Large intestine (tissue), 3 donors: Measurements from ENCODE around the gene FSIP1. TPM values are rescaled to one million over a fixed set of nuclear protein-coding genes. Genes with fewer than 3 reads are reported as not detected.

Experiments
- DNase-seq, 2 donors: peaks; one replicate each; pipeline versions ENCODE4 v3.0.0 to v3.0.0-alpha.2; 2013
- H3K27ac ChIP-seq: one replicate; pipeline ENCODE4 v1.5.1; 2013; ENCODE audit warnings: low read length
- H3K27me3 ChIP-seq: 2 replicates; pipeline ENCODE4 v1.6.1; 2013; ENCODE audit warnings: low read length; ENCODE audit not compliant: control insufficient read depth, insufficient read depth
- H3K36me3 ChIP-seq: 2 replicates; pipeline ENCODE4 v1.6.1; 2013; ENCODE audit warnings: low read length; ENCODE audit not compliant: control insufficient read depth, insufficient read depth
- H3K4me1 ChIP-seq: one replicate; pipeline ENCODE4 v1.6.1; 2013; ENCODE audit warnings: low read length; ENCODE audit not compliant: control insufficient read depth, insufficient read depth
- H3K4me3 ChIP-seq: one replicate; pipeline ENCODE4 v1.5.1; 2013; ENCODE audit warnings: low read length
- H3K9me3 ChIP-seq: one replicate; pipeline ENCODE4 v1.6.1; 2013; ENCODE audit warnings: mild to moderate bottlenecking, low read depth, low read length, moderate library complexity; ENCODE audit not compliant: control insufficient read depth
- WGBS: methylation state at CpG from one replicate; pipeline ENCODE4 v1.1.5; 2013; ENCODE audit warnings: low lambda C conversion rate; ENCODE audit not compliant: insufficient coverage; 5-methylcytosine and 5-hydroxymethylcytosine counted together
- polyA plus RNA-seq: library from polyadenylated mRNA; unstranded; fragments of 120-200 nt; gene quantifications from one replicate; pipeline ENCODE4 v1.2.1, GENCODE V29; 2013

FSIP1 gene
- polyA plus RNA-seq, 1 donor: 0.78 TPM

GRCh38 chr15:39728845-39729244 is 53.8 kb downstream of the FSIP1 start:
- 95% methylated on average over 2 of the region's 2 CpGs for WGBS
- Histone ChIP-seq H3K36me3 (no peaks in the 10 kb centered on the region), H3K4me1 (no peaks in the 10 kb centered on the region), H3K27me3 (no peaks in the 10 kb centered on the region), H3K27ac (no peak overlapping the region), H3K4me3 (no peak overlapping the region), H3K9me3 (no peaks in the 10 kb centered on the region)
- no peak for DNase-seq

GRCh38 chr15:39721893-39722292 is 60.7 kb downstream of the FSIP1 start:
- no peak overlapping the region for H3K4me3 ChIP-seq

GRCh38 chr15:39720621-39721611 is 61.7 kb downstream of the FSIP1 start:
- Histone ChIP-seq H3K36me3 (no peaks in the 10 kb centered on the region), H3K27ac (no peak overlapping the region), H3K4me3 (no peak overlapping the region), H3K4me1 (no peaks in the 10 kb centered on the region), H3K9me3 (no peaks in the 10 kb centered on the region), H3K27me3 (no peaks in the 10 kb centered on the region)
- DNase-seq: no peak
- 75% methylated on average over 5 of the region's 6 CpGs for WGBS

More at GRCh38 chr15:39721893-39722292, 60.7 kb downstream of the FSIP1 start:
- DNase-seq: no peak
- no peaks in the 10 kb centered on the region for H3K27me3 ChIP-seq
- no peak overlapping the region for H3K27ac ChIP-seq
- H3K36me3 ChIP-seq: no peaks in the 10 kb centered on the region
- no CpG with 5 or more reads among the region's 6 CpGs for WGBS
- no peaks in the 10 kb centered on the region for H3K4me1 ChIP-seq
- no peaks in the 10 kb centered on the region for H3K9me3 ChIP-seq

GRCh38 chr15:39720081-39720480 is 62.6 kb downstream of the FSIP1 start:
- Histone ChIP-seq H3K27ac (no peak overlapping the region), H3K36me3 (no peaks in the 10 kb centered on the region), H3K4me3 (no peak overlapping the region), H3K4me1 (no peaks in the 10 kb centered on the region), H3K9me3 (no peaks in the 10 kb centered on the region), H3K27me3 (no peaks in the 10 kb centered on the region)
- DNase-seq: no peak

GRCh38 chr15:39719109-39719508 is 63.5 kb downstream of the FSIP1 start:
- no CpG with 5 or more reads among the region's 1 CpG for WGBS
- H3K36me3 ChIP-seq: no peaks in the 10 kb centered on the region
- no peaks in the 10 kb centered on the region for H3K27me3 ChIP-seq

GRCh38 chr15:39717134-39717533 is 65.5 kb downstream of the FSIP1 start:
- no peak overlapping the region for H3K4me3 ChIP-seq
- no peaks in the 10 kb centered on the region for H3K36me3 ChIP-seq
- no peaks in the 10 kb centered on the region for H3K27me3 ChIP-seq
- H3K27ac ChIP-seq: no peak overlapping the region
- DNase-seq: no peak
- no peaks in the 10 kb centered on the region for H3K4me1 ChIP-seq
- H3K9me3 ChIP-seq: no peaks in the 10 kb centered on the region
- 80% methylated on average over 1 of the region's 1 CpG for WGBS

More at GRCh38 chr15:39719109-39719508, 63.5 kb downstream of the FSIP1 start:
- Histone ChIP-seq H3K27ac (no peak overlapping the region), H3K4me3 (no peak overlapping the region), H3K4me1 (no peaks in the 10 kb centered on the region), H3K9me3 (no peaks in the 10 kb centered on the region)
- no peak for DNase-seq

- no peaks in the 10 kb centered on the region for H3K36me3 ChIP-seq
- H3K27me3 ChIP-seq: no peaks in the 10 kb centered on the region
- no peak overlapping the region for H3K4me3 ChIP-seq
- no peak for DNase-seq
- WGBS: no CpG with 5 or more reads among the region's 2 CpGs
- H3K27ac ChIP-seq: no peak overlapping the region
- no peaks in the 10 kb centered on the region for H3K4me1 ChIP-seq
- no peaks in the 10 kb centered on the region for H3K9me3 ChIP-seq
These were observed 68.4 kb downstream of the FSIP1 start for GRCh38 chr15:39714251-39714650.

GRCh38 chr15:39713846-39714245 is 68.8 kb downstream of the FSIP1 start:
- Histone ChIP-seq H3K27ac (no peak overlapping the region), H3K9me3 (no peaks in the 10 kb centered on the region), H3K4me1 (no peaks in the 10 kb centered on the region), H3K36me3 (no peaks in the 10 kb centered on the region), H3K4me3 (no peak overlapping the region), H3K27me3 (no peaks in the 10 kb centered on the region)
- WGBS: no CpG with 5 or more reads among the region's 1 CpG
- no peak for DNase-seq

- H3K9me3 ChIP-seq: no peaks in the 10 kb centered on the region
- no peaks in the 10 kb centered on the region for H3K27me3 ChIP-seq
- 43% methylated on average over 2 of the region's 2 CpGs for WGBS
- H3K4me1 ChIP-seq: no peaks in the 10 kb centered on the region
- no peak overlapping the region for H3K4me3 ChIP-seq
- no peaks in the 10 kb centered on the region for H3K36me3 ChIP-seq
- H3K27ac ChIP-seq: no peak overlapping the region
- DNase-seq: no peak
These were observed 72.0 kb downstream of the FSIP1 start for GRCh38 chr15:39710681-39711080.

- WGBS: no CpG with 5 or more reads among the region's 4 CpGs
- no peaks in the 10 kb centered on the region for H3K4me1 ChIP-seq
- H3K36me3 ChIP-seq: no peaks in the 10 kb centered on the region
- H3K27me3 ChIP-seq: no peaks in the 10 kb centered on the region
- no peak overlapping the region for H3K27ac ChIP-seq
- DNase-seq: no peak
- no peaks in the 10 kb centered on the region for H3K9me3 ChIP-seq
- H3K4me3 ChIP-seq: no peak overlapping the region
These were observed 72.7 kb downstream of the FSIP1 start for GRCh38 chr15:39709941-39710340.

GRCh38 chr15:39706206-39706605 is 76.4 kb downstream of the FSIP1 start:
- H3K36me3 ChIP-seq: no peaks in the 10 kb centered on the region
- 73% methylated on average over 2 of the region's 2 CpGs for WGBS
- no peaks in the 10 kb centered on the region for H3K27me3 ChIP-seq
- H3K27ac ChIP-seq: no peak overlapping the region
- H3K9me3 ChIP-seq: no peaks in the 10 kb centered on the region
- no peak for DNase-seq
- H3K4me3 ChIP-seq: no peak overlapping the region
- no peaks in the 10 kb centered on the region for H3K4me1 ChIP-seq
